Mucosa of stomach (tissue), 1 donor: Measurements from ENCODE around the gene ITGAV.

ENCODE experiments used
- H3K27me3 ChIP-seq: one replicate; pipeline ENCODE4 v1.7.0; 2013; ENCODE audit warnings: mild to moderate bottlenecking, low read length; ENCODE audit not compliant: control insufficient read depth, insufficient read depth
- H3K36me3 ChIP-seq: one replicate; pipeline ENCODE4 v1.7.0; 2013; ENCODE audit warnings: low read length; ENCODE audit not compliant: control insufficient read depth, insufficient read depth
- H3K4me1 ChIP-seq: one replicate; pipeline ENCODE4 v1.7.0; 2013; ENCODE audit warnings: mild to moderate bottlenecking, low read length; ENCODE audit not compliant: control insufficient read depth, insufficient read depth
- H3K4me3 ChIP-seq: one replicate; pipeline ENCODE4 v1.7.0; 2013; ENCODE audit warnings: low read length
- H3K9ac ChIP-seq: one replicate; pipeline ENCODE4 v1.7.0; 2013; ENCODE audit warnings: mild to moderate bottlenecking, low read length, moderate library complexity
- H3K9me3 ChIP-seq: one replicate; pipeline ENCODE4 v1.7.0; 2013; ENCODE audit warnings: mild to moderate bottlenecking, low read length, moderate library complexity; ENCODE audit not compliant: control insufficient read depth
- donor health status: Pancreatic carcinoma.

Gene ITGAV

GRCh38 chr2:186623084-186623483 is 33.2 kb downstream of the ITGAV start:
- H3K9ac ChIP-seq: no peak overlapping the region
- H3K4me3 ChIP-seq: no peak overlapping the region
- no peaks in the 10 kb centered on the region for H3K9me3 ChIP-seq
- H3K36me3 ChIP-seq: no peaks in the 10 kb centered on the region
- H3K27me3 ChIP-seq: no peaks in the 10 kb centered on the region
- no peaks in the 10 kb centered on the region for H3K4me1 ChIP-seq

GRCh38 chr2:186624276-186624675 is 34.4 kb downstream of the ITGAV start:
- H3K4me3 ChIP-seq: no peak overlapping the region
- H3K9me3 ChIP-seq: no peaks in the 10 kb centered on the region
- H3K9ac ChIP-seq: no peak overlapping the region
- H3K27me3 ChIP-seq: no peaks in the 10 kb centered on the region
- H3K36me3 ChIP-seq: no peaks in the 10 kb centered on the region
- H3K4me1 ChIP-seq: no peaks in the 10 kb centered on the region

GRCh38 chr2:186629250-186629996 is 39.6 kb downstream of the ITGAV start:
- no peak overlapping the region for H3K9ac ChIP-seq

GRCh38 chr2:186632417-186632816 is 42.6 kb downstream of the ITGAV start:
- Histone ChIP-seq H3K4me1 (no peaks in the 10 kb centered on the region), H3K9me3 (no peaks in the 10 kb centered on the region), H3K4me3 (no peak overlapping the region), H3K36me3 (no peaks in the 10 kb centered on the region), H3K9ac (no peak overlapping the region), H3K27me3 (no peaks in the 10 kb centered on the region)

More at GRCh38 chr2:186629250-186629996, 39.6 kb downstream of the ITGAV start:
- Histone ChIP-seq H3K27me3 (no peaks in the 10 kb centered on the region), H3K36me3 (no peaks in the 10 kb centered on the region), H3K4me1 (no peaks in the 10 kb centered on the region), H3K4me3 (no peak overlapping the region), H3K9me3 (no peaks in the 10 kb centered on the region)

GRCh38 chr2:186634701-186635100 is 44.8 kb downstream of the ITGAV start:
- no peaks in the 10 kb centered on the region for H3K4me1 ChIP-seq
- H3K9ac ChIP-seq: no peak overlapping the region
- no peaks in the 10 kb centered on the region for H3K36me3 ChIP-seq
- H3K27me3 ChIP-seq: no peaks in the 10 kb centered on the region
- no peaks in the 10 kb centered on the region for H3K9me3 ChIP-seq
- H3K4me3 ChIP-seq: no peak overlapping the region

- Histone ChIP-seq H3K36me3 (no peaks in the 10 kb centered on the region), H3K4me3 (no peak overlapping the region), H3K27me3 (no peaks in the 10 kb centered on the region), H3K9me3 (no peaks in the 10 kb centered on the region), H3K9ac (no peak overlapping the region), H3K4me1 (no peaks in the 10 kb centered on the region)
Observed at GRCh38 chr2:186636800-186637496, 47.1 kb downstream of the ITGAV start.

- H3K9ac ChIP-seq: no peak overlapping the region
- H3K4me3 ChIP-seq: no peak overlapping the region
- no peaks in the 10 kb centered on the region for H3K36me3 ChIP-seq
- H3K9me3 ChIP-seq: no peaks in the 10 kb centered on the region
- H3K27me3 ChIP-seq: no peaks in the 10 kb centered on the region
- no peaks in the 10 kb centered on the region for H3K4me1 ChIP-seq
Observed at GRCh38 chr2:186637497-186637800, 47.6 kb downstream of the ITGAV start.

- H3K9ac ChIP-seq: no peak overlapping the region
- H3K4me1 ChIP-seq: no peaks in the 10 kb centered on the region
- H3K36me3 ChIP-seq: no peaks in the 10 kb centered on the region
- no peak overlapping the region for H3K4me3 ChIP-seq
- H3K27me3 ChIP-seq: no peaks in the 10 kb centered on the region
- no peaks in the 10 kb centered on the region for H3K9me3 ChIP-seq
Observed at GRCh38 chr2:186639939-186640338, 50.1 kb downstream of the ITGAV start.

GRCh38 chr2:186641132-186641806 is 51.4 kb downstream of the ITGAV start:
- Histone ChIP-seq H3K36me3 (no peaks in the 10 kb centered on the region), H3K9ac (no peak overlapping the region), H3K27me3 (no peaks in the 10 kb centered on the region), H3K4me3 (no peak overlapping the region), H3K4me1 (no peaks in the 10 kb centered on the region), H3K9me3 (no peaks in the 10 kb centered on the region)

GRCh38 chr2:186641807-186642321 is 52.0 kb downstream of the ITGAV start:
- Histone ChIP-seq H3K4me1 (no peaks in the 10 kb centered on the region), H3K4me3 (no peak overlapping the region), H3K9ac (no peak overlapping the region), H3K9me3 (no peaks in the 10 kb centered on the region), H3K36me3 (no peaks in the 10 kb centered on the region), H3K27me3 (no peaks in the 10 kb centered on the region)

- Histone ChIP-seq H3K4me1 (no peaks in the 10 kb centered on the region), H3K27me3 (no peaks in the 10 kb centered on the region), H3K36me3 (no peaks in the 10 kb centered on the region)
Observed at GRCh38 chr2:186644791-186645190, 54.9 kb downstream of the ITGAV start.

GRCh38 chr2:186645999-186646398 is 56.1 kb downstream of the ITGAV start:
- no peaks in the 10 kb centered on the region for H3K9me3 ChIP-seq
- no peaks in the 10 kb centered on the region for H3K4me1 ChIP-seq
- H3K9ac ChIP-seq: no peak overlapping the region
- H3K27me3 ChIP-seq: no peaks in the 10 kb centered on the region
- H3K4me3 ChIP-seq: no peak overlapping the region
- no peaks in the 10 kb centered on the region for H3K36me3 ChIP-seq

More at GRCh38 chr2:186644791-186645190, 54.9 kb downstream of the ITGAV start:
- H3K9ac ChIP-seq: no peak overlapping the region
- no peaks in the 10 kb centered on the region for H3K9me3 ChIP-seq
- H3K4me3 ChIP-seq: no peak overlapping the region
